ENCODE data around the gene CDH24. TPM values are rescaled to one million over a fixed set of nuclear protein-coding genes. Genes with fewer than 3 reads are reported as not detected.
"Not testable (repeated sequence)": the region's sequence is repeated elsewhere in the genome, so short reads cannot be mapped to it uniquely, and the experiment has no call there.

CDH24 gene
- total RNA-seq, 1 donor from 2014 or later: 1.3 TPM

DNA sequence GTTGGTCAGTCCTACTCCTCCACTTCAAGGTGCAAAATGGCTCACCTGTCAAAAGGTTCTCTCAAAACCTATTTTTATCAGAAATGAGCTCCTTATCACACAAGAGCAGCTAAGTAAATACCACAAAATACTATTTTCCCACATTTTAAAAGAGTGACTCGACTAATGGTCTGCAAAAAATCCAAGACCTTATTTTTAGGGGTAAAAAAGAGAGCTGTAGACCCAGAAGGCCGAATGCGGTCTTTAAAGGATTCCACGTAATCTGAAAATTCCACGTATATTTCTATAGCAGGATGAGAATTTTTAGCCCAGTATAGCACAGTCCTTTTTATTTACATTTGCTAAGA lies 51.2 kb downstream of the CDH24 start:
- Mint-ChIP-seq H3K36me3 (ENCODE audit: low read depth) (peaks cover 11% of the 10 kb centered on the region), H3K4me1 (peaks cover 45% of the 10 kb centered on the region), H3K4me3 (peak overlapping the region; percentile 94), H3K27ac (peak overlapping the region; percentile 97), H3K9me3 (no peaks in the 10 kb centered on the region), H3K27me3 (no peaks in the 10 kb centered on the region)
- intact Hi-C loops (cut with micrococcal nuclease): loop anchor here (2.0 to 5.0 kb wide), 5 partner anchors 23 to 545 kb away; partner anchors contain the start of genes AJUBA, DAD1, PPP1R3E and ZFHX2
- ChIA-PET POLR2A (interaction anchor here (0.6 to 3.5 kb wide), 25 partner anchors 9 to 548 kb away, joined by 3 to 25 read pairs (median 8); partner anchors contain the start of genes ACIN1, AJUBA, C14orf119 and CDH24), CTCF (interaction anchor here (0.5 to 3.8 kb wide), 13 partner anchors 11 to 88 kb away, joined by 3 to 48 read pairs (median 3); partner anchors contain the start of genes AJUBA, CDH24 and RBM23)
- TF ChIP-seq, protein P1, sequence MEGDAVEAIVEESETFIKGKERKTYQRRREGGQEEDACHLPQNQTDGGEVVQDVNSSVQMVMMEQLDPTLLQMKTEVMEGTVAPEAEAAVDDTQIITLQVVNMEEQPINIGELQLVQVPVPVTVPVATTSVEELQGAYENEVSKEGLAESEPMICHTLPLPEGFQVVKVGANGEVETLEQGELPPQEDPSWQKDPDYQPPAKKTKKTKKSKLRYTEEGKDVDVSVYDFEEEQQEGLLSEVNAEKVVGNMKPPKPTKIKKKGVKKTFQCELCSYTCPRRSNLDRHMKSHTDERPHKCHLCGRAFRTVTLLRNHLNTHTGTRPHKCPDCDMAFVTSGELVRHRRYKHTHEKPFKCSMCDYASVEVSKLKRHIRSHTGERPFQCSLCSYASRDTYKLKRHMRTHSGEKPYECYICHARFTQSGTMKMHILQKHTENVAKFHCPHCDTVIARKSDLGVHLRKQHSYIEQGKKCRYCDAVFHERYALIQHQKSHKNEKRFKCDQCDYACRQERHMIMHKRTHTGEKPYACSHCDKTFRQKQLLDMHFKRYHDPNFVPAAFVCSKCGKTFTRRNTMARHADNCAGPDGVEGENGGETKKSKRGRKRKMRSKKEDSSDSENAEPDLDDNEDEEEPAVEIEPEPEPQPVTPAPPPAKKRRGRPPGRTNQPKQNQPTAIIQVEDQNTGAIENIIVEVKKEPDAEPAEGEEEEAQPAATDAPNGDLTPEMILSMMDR (IDR thresholded peaks at IDR 0.05): no peak
- DNase-seq (no peak), ATAC-seq (ENCODE audit: low read depth) (no peak)

GRCh38 chr14:23005451-23006187 lies 51.7 kb downstream of the CDH24 start:
- Mint-ChIP-seq H3K27ac (peak overlapping the region; percentile 97), H3K36me3 (ENCODE audit: low read depth) (peaks cover 11% of the 10 kb centered on the region), H3K4me3 (peak overlapping the region; percentile 94), H3K4me1 (peaks cover 44% of the 10 kb centered on the region), H3K9me3 (no peaks in the 10 kb centered on the region), H3K27me3 (no peaks in the 10 kb centered on the region)
- ChIA-PET CTCF (interaction anchor here (0.5 to 3.8 kb wide), 7 partner anchors 10 to 87 kb away, joined by 3 to 48 read pairs (median 9); partner anchors contain the start of gene CDH24), POLR2A (interaction anchor here (0.6 to 3.5 kb wide), 15 partner anchors 10 to 436 kb away, joined by 3 to 25 read pairs (median 11); partner anchors contain the start of genes ACIN1, AJUBA, C14orf119 and DAD1)
- DNase-seq: no peak
- intact Hi-C loops (cut with micrococcal nuclease): loop anchor here (2.0 to 5.0 kb wide), 5 partner anchors 23 to 545 kb away; partner anchors contain the start of genes AJUBA, DAD1, PPP1R3E and ZFHX2
- TF ChIP-seq, protein P1 (IDR thresholded peaks at IDR 0.05): no peak
- no peak for ATAC-seq (ENCODE audit: low read depth)

GRCh38 chr14:23004274-23004673 lies 53.0 kb downstream of the CDH24 start:
- Mint-ChIP-seq H3K4me1 (peaks cover 34% of the 10 kb centered on the region), H3K36me3 (ENCODE audit: low read depth) (peaks cover 13% of the 10 kb centered on the region)
- ATAC-seq (ENCODE audit: low read depth); H3K9me3 Mint-ChIP-seq; H3K27ac Mint-ChIP-seq; CTCF ChIA-PET; POLR2A ChIA-PET; H3K27me3 Mint-ChIP-seq; H3K4me3 Mint-ChIP-seq; DNase-seq; intact Hi-C loops (cut with micrococcal nuclease): not testable (repeated sequence)

- Mint-ChIP-seq H3K27me3 (no peaks in the 10 kb centered on the region), H3K4me3 (no peak overlapping the region), H3K9me3 (no peaks in the 10 kb centered on the region), H3K36me3 (ENCODE audit: low read depth) (peaks cover 13% of the 10 kb centered on the region), H3K4me1 (peaks cover 23% of the 10 kb centered on the region), H3K27ac (no peak overlapping the region)
- TF ChIP-seq, protein P1 (IDR thresholded peaks at IDR 0.05): no peak
- intact Hi-C loops (cut with micrococcal nuclease): no loop called here
- DNase-seq: no peak
- no peak for ATAC-seq (ENCODE audit: low read depth)
- CTCF ChIA-PET: interaction anchor here (0.8 kb wide), 1 partner anchor 16 kb away, joined by 4 read pairs; no protein-coding TSS in a partner anchor
- POLR2A ChIA-PET: interaction anchor here (0.6 to 1.2 kb wide), 2 partner anchors 12 to 73 kb away, joined by 3 to 4 read pairs; no protein-coding TSS in a partner anchor
These were observed 54.7 kb downstream of the CDH24 start for GRCh38 chr14:23002592-23002991.

DNA sequence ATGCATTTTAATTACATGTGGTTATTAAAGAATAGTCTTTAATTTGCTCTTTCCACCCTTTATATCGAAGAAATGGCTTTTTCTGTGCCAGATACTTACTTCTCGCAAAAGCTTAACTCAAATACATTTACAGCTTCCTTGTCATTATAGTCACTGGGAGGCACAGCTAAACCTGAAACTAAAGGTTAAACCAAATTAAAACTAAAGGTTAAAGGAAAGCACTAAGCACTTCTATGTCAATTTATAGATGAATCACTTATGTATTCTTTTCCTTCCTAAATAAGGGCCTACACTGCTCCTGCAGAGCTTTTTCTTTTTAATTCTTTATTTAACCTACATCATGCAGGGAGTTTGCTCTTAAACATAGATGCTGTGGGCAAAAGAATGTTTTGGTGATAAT lies 56.5 kb downstream of the CDH24 start:
- H3K4me1 Mint-ChIP-seq: peaks cover 6% of the 10 kb centered on the region
- DNase-seq (no peak), ATAC-seq (ENCODE audit: low read depth) (no peak)
- intact Hi-C loops (cut with micrococcal nuclease): no loop called here
- CTCF ChIA-PET: interaction anchor here (0.9 to 2.0 kb wide), 4 partner anchors 14 to 119 kb away, joined by 3 to 10 read pairs (median 6); no protein-coding TSS in a partner anchor
- H3K36me3 Mint-ChIP-seq (ENCODE audit: low read depth): peaks cover 5% of the 10 kb centered on the region
- no peaks in the 10 kb centered on the region for H3K27me3 Mint-ChIP-seq
- POLR2A ChIA-PET: interaction anchor here (1.2 to 1.3 kb wide), 2 partner anchors 18 to 57 kb away, joined by 3 to 4 read pairs; no protein-coding TSS in a partner anchor
- H3K9me3 Mint-ChIP-seq: no peaks in the 10 kb centered on the region
- no peak overlapping the region for H3K27ac Mint-ChIP-seq
- TF ChIP-seq, protein P1 (IDR thresholded peaks at IDR 0.05): no peak
- no peak overlapping the region for H3K4me3 Mint-ChIP-seq

Measured in activated B cell treated with CpG ODN at 0.5 μM for 24 hours (primary cell).